SK-N-SH treated with all-trans-retinoic acid at 6 μM for 48 hours (cell line): ENCODE data around the gene ULK4.

Experiments
- ATAC-seq: fragments of 200-7000 bp; cut with Tn5 transposase; 3 replicates; pipeline ENCODE4 v1.9.1; 2020; ENCODE audit warnings: mild to moderate bottlenecking, moderate library complexity
- ARNTL ChIP-seq: fragments of 450-650 bp; formaldehyde crosslinking; IDR thresholded peaks from 2 replicates; pipeline ENCODE4 v1.5.0; 2020; ENCODE audit warnings: low read depth, mild to moderate bottlenecking, moderate library complexity, borderline replicate concordance
- BACH2 ChIP-seq: fragments of 250-450 bp; sonication (Bioruptor Pico); IDR thresholded peaks from 2 replicates; pipeline ENCODE4 v1.9.0; 2021; ENCODE audit warnings: mild to moderate bottlenecking, borderline replicate concordance
- CSDC2 ChIP-seq: fragments of 250-450 bp; sonication (Bioruptor Pico); IDR thresholded peaks from 2 replicates; pipeline ENCODE4 v1.5.0; 2020; ENCODE audit warnings: mild to moderate bottlenecking, moderate library complexity
- ESRRG ChIP-seq: fragments of 250-450 bp; sonication (Bioruptor Pico); IDR thresholded peaks from 2 replicates; pipeline ENCODE4 v1.6.1; 2021; ENCODE audit warnings: mild to moderate bottlenecking
- GLIS3 ChIP-seq: fragments of 250-450 bp; sonication (Bioruptor Pico); IDR thresholded peaks from 2 replicates; pipeline ENCODE4 v1.5.0; 2020; ENCODE audit warnings: mild to moderate bottlenecking, moderate library complexity
- ISL1 ChIP-seq: fragments of 250-450 bp; sonication (Bioruptor Pico); IDR thresholded peaks from 2 replicates; pipeline ENCODE4 v2.1.2; 2022; ENCODE audit warnings: mild to moderate bottlenecking, moderate library complexity
- OSR1 ChIP-seq: fragments of 250-450 bp; sonication (Bioruptor Pico); IDR thresholded peaks from 2 replicates; pipeline ENCODE4 v1.8.0; 2022; ENCODE audit warnings: moderate library complexity, mild to moderate bottlenecking, inconsistent platforms
- POU6F1 ChIP-seq: fragments of 250-450 bp; sonication (Bioruptor Pico); IDR thresholded peaks from 2 replicates; pipeline ENCODE4 v1.8.0; 2021; ENCODE audit warnings: low read depth, mild to moderate bottlenecking, moderate library complexity, borderline replicate concordance
- PPARA ChIP-seq: fragments of 250-450 bp; sonication (Bioruptor Pico); IDR thresholded peaks from 2 replicates; pipeline ENCODE4 v1.5.0; 2020; ENCODE audit warnings: mild to moderate bottlenecking, borderline replicate concordance
- RARB ChIP-seq: fragments of 250-450 bp; sonication (Bioruptor Pico); IDR thresholded peaks from 2 replicates; pipeline ENCODE4 v1.8.0; 2021; ENCODE audit warnings: mild to moderate bottlenecking, moderate library complexity
- SNAI2 ChIP-seq: fragments of 250-450 bp; sonication (Bioruptor Pico); IDR thresholded peaks from 2 replicates; pipeline ENCODE4 v1.5.0; 2020; ENCODE audit warnings: mild to moderate bottlenecking, moderate library complexity
- TOX ChIP-seq: fragments of 250-450 bp; sonication (Bioruptor Pico); IDR thresholded peaks from 2 replicates; pipeline ENCODE4 v1.8.0; 2021; ENCODE audit warnings: mild to moderate bottlenecking, moderate library complexity, borderline replicate concordance
- ZFP3 ChIP-seq: fragments of 250-450 bp; sonication (Bioruptor Pico); IDR thresholded peaks from 2 replicates; pipeline ENCODE4 v1.5.0; 2020; ENCODE audit warnings: mild to moderate bottlenecking, moderate library complexity
- ZFP30 ChIP-seq: fragments of 450-650 bp; formaldehyde crosslinking; IDR thresholded peaks from 2 replicates; pipeline ENCODE4 v1.5.0; 2022; ENCODE audit warnings: mild to moderate bottlenecking, moderate library complexity
- ZNF565 ChIP-seq: fragments of 450-650 bp; formaldehyde crosslinking; conservative IDR thresholded peaks from 2 replicates; pipeline ENCODE4 v1.5.0; 2020; ENCODE audit warnings: low read depth, mild to moderate bottlenecking, moderate library complexity
- ZNF70 ChIP-seq: fragments of 450-650 bp; formaldehyde crosslinking; IDR thresholded peaks from 2 replicates; pipeline ENCODE4 v1.5.0; 2020; ENCODE audit warnings: mild to moderate bottlenecking, moderate library complexity
- ZNF8 ChIP-seq: fragments of 450-650 bp; formaldehyde crosslinking; IDR thresholded peaks from 2 replicates; pipeline ENCODE4 v1.5.0; 2020; ENCODE audit warnings: mild to moderate bottlenecking, moderate library complexity
- TF ChIP-seq, protein P1 (sequence below): fragments of 250-450 bp; sonication (Bioruptor Pico); IDR thresholded peaks from 2 replicates; pipeline ENCODE4 v1.5.1; 2021; ENCODE audit warnings: mild to moderate bottlenecking, moderate library complexity
- TF ChIP-seq, protein P2 (sequence below): fragments of 250-450 bp; sonication (Bioruptor Pico); IDR thresholded peaks from 2 replicates; pipeline ENCODE4 v1.5.1; 2020; ENCODE audit warnings: low read depth, mild to moderate bottlenecking, moderate library complexity
- TF ChIP-seq, protein P3 (sequence below): fragments of 250-450 bp; sonication (Bioruptor Pico); IDR thresholded peaks from 2 replicates; pipeline ENCODE4 v1.8.0; 2020; ENCODE audit warnings: mild to moderate bottlenecking, moderate library complexity, borderline replicate concordance

ULK4 gene

GRCh38 chr3:41477399-41478014 is 484.4 kb downstream of the ULK4 start:
- ATAC-seq, result no peak
- no peak for TF ChIP-seq ZFP30
- TF ChIP-seq BACH2 (CRISPR knock-in tag), result no peak
- TF ChIP-seq OSR1 (CRISPR knock-in tag), result no peak
- TF ChIP-seq, protein P1, sequence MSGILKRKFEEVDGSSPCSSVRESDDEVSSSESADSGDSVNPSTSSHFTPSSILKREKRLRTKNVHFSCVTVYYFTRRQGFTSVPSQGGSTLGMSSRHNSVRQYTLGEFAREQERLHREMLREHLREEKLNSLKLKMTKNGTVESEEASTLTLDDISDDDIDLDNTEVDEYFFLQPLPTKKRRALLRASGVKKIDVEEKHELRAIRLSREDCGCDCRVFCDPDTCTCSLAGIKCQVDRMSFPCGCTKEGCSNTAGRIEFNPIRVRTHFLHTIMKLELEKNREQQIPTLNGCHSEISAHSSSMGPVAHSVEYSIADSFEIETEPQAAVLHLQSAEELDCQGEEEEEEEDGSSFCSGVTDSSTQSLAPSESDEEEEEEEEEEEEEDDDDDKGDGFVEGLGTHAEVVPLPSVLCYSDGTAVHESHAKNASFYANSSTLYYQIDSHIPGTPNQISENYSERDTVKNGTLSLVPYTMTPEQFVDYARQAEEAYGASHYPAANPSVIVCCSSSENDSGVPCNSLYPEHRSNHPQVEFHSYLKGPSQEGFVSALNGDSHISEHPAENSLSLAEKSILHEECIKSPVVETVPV (CRISPR knock-in tag), result no peak
- TF ChIP-seq GLIS3 (CRISPR knock-in tag), result no peak
- no peak for TF ChIP-seq ZNF70 (CRISPR knock-in tag)
- TF ChIP-seq, protein P2, sequence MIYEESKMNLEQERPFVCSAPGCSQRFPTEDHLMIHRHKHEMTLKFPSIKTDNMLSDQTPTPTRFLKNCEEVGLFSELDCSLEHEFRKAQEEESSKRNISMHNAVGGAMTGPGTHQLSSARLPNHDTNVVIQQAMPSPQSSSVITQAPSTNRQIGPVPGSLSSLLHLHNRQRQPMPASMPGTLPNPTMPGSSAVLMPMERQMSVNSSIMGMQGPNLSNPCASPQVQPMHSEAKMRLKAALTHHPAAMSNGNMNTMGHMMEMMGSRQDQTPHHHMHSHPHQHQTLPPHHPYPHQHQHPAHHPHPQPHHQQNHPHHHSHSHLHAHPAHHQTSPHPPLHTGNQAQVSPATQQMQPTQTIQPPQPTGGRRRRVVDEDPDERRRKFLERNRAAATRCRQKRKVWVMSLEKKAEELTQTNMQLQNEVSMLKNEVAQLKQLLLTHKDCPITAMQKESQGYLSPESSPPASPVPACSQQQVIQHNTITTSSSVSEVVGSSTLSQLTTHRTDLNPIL (CRISPR knock-in tag), result no peak
- TF ChIP-seq POU6F1 (CRISPR knock-in tag), result no peak
- TF ChIP-seq, protein P3, sequence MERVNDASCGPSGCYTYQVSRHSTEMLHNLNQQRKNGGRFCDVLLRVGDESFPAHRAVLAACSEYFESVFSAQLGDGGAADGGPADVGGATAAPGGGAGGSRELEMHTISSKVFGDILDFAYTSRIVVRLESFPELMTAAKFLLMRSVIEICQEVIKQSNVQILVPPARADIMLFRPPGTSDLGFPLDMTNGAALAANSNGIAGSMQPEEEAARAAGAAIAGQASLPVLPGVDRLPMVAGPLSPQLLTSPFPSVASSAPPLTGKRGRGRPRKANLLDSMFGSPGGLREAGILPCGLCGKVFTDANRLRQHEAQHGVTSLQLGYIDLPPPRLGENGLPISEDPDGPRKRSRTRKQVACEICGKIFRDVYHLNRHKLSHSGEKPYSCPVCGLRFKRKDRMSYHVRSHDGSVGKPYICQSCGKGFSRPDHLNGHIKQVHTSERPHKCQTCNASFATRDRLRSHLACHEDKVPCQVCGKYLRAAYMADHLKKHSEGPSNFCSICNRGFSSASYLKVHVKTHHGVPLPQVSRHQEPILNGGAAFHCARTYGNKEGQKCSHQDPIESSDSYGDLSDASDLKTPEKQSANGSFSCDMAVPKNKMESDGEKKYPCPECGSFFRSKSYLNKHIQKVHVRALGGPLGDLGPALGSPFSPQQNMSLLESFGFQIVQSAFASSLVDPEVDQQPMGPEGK (CRISPR knock-in tag), result no peak
- no peak for TF ChIP-seq RARB (CRISPR knock-in tag)
- TF ChIP-seq ESRRG (CRISPR knock-in tag), result no peak
- no peak for TF ChIP-seq ARNTL
- no peak for TF ChIP-seq ZNF8
- no peak for TF ChIP-seq ZFP3 (CRISPR knock-in tag)
- TF ChIP-seq ISL1 (CRISPR knock-in tag), result no peak
- TF ChIP-seq TOX, result no peak

DNA sequence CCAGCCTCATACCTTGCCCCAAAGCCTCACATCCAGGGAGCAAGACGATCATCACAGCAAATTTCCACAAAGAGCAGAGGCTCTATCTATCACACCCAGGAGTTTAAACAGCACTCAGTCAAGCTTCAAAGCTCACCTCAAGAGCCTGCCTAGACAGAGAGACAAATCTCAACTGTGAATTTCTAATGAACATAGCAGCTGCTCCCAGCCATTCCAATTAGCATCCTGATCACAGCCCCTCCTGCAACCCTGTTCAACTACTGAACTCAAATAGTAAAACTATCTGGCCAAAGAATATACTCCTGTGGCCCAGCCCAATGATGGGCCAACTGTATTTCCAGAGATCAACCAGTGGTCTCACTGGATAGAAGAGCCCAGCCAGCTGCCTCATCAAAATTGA is 492.8 kb downstream of the ULK4 start:
- ATAC-seq, result no peak
- no peak for TF ChIP-seq ZFP30
- TF ChIP-seq, protein P3 (CRISPR knock-in tag), result no peak
- TF ChIP-seq, protein P1 (CRISPR knock-in tag), result no peak
- TF ChIP-seq ISL1 (CRISPR knock-in tag), result no peak
- no peak for TF ChIP-seq CSDC2 (CRISPR knock-in tag)
- TF ChIP-seq ARNTL, result no peak
- no peak for TF ChIP-seq OSR1 (CRISPR knock-in tag)
- TF ChIP-seq PPARA (CRISPR knock-in tag), result no peak

DNA sequence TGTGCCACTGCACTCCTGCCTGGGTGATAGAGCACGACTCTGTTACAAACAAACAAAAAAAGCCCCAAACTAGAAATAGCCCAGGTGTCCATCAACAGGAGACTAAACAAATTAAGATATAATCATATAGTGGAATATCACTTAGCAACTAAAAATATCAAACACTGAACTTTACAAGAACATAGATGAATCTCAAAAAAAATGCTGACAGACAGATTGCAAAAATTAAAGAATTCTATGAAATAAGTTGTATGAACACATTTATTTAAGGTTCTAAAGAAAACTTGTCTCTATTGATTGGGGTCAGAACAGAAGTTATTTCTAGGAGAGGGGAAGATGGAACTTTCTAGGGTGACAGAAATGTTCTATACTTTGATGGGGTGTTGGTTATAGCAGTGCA is 494.4 kb downstream of the ULK4 start:
- no peak for TF ChIP-seq SNAI2
- TF ChIP-seq ZFP3 (CRISPR knock-in tag), result no peak
- TF ChIP-seq TOX, result no peak
- no peak for TF ChIP-seq GLIS3 (CRISPR knock-in tag)
- TF ChIP-seq ESRRG (CRISPR knock-in tag), result no peak
- TF ChIP-seq PPARA (CRISPR knock-in tag), result no peak
- TF ChIP-seq, protein P1 (CRISPR knock-in tag), result no peak
- TF ChIP-seq ZNF70 (CRISPR knock-in tag), result no peak
- TF ChIP-seq ISL1 (CRISPR knock-in tag), result no peak
- no peak for TF ChIP-seq ZNF565 (CRISPR knock-in tag)
- TF ChIP-seq, all 23 proteins: peak for 0
- ATAC-seq, result no peak
